Activated CD4-positive, alpha-beta T cell treated with anti-CD3 and anti-CD28 coated beads for 24 hours (primary cell): ENCODE measurements around the gene PHKG1.
"Not testable (repeated sequence)": the region's sequence is repeated elsewhere in the genome, so short reads cannot be mapped to it uniquely, and the experiment has no call there.

Experiments used
- DNase-seq, 2 donors: peaks; one replicate each; pipeline ENCODE4 v3.0.0-alpha.2; 2020; ENCODE audit warnings: low read depth in 2 of 2

PHKG1 gene

DNA sequence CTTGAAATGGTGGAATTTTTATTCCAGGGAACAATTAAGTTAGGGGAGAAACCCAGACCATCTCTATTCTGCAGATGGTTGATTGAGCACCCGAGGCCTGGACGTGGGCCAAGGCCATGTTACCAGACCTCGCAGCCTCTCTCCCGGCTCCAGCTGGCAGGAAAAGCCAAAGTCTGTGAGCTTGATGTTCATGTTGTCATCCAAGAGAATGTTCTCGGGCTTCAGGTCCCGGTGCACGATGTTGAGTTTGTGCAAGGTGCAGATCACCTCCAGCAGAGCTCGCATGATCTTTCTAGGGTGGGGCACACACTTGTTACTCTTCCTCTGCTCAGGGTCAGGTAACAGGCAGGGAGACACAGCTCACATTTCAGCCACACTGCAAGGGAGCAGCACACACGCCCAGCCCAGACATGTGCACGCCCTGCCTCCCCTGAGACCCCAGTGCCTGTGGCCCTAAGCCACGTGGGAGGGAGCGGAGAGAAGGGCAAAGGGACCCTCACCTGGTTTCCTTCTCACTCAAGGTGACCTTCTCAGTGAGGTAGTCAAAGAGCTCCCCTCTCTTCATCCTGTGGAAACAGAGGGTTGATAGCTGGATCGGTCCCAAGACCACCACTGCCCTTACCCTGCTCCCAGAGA lies 9.5 kb downstream of the PHKG1 start:
- DNase-seq: no peak

DNA sequence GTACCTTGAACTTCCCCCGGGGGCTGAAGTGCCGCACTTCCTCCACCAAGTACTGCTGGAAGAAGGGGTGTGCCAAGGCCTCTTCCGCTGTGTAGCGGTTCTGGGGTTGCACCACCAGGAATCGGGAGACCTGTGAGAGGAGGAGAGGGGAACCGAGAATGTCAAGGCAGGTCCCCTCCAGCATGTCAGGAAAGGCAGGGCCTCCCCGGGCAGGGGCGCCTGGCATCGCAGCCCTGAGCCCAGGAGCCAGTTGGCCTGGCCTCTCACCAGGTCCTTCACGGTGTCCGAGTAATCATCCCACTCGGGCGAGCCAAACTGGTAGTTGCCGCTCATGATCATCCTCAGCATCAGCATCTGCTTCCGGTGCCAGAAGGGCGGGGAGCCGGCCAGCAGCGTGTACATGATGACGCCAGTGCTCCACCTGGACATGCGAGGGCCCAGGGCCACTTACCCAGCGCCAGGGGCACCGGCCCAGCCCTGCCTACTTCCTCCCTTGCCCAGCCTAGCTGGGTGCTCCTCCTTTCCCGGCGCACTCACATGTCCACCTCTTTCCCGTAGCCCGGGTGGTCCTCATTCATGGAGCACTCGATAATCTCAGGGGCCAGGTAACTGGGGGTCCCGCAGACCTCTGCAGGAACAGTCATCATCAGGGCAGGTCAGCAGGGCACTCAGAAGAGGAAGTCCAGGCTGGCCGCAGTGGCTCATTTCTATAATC lies 11.0 kb downstream of the PHKG1 start:
- no peak for DNase-seq

DNA sequence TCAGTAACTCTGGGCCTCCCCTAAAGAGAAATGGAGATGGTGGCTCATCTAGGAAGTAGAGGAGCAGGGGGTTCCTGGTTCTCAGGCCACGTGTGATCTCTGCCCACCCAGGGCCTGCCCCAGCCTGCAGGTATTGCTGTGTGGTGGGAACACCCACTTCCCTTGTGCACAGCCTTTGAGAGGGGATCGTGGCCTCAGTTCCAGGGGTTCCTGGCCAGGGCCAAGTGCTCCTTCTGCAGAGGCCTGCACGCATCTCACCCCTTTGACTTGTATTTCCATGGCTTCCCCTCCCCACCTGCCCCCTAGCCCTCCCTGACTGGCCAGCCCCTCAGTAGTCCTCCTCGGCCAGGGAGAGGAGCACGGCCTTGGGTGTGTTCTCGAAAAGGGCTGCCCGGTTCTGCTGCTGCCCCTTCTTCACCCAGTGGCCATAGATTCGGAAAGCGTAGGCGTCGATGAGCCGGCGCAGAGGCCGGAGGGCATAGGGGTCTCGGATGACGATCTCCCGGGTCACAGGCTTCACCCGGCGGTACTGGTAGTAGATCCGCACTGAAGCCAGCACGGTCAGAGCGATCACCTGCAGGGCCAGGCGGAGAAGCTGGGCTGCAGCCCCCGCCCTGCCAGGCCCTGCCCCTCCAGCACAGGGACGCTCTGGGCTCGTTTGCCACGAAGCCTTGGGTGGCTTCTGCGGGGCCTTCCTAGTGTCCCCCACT lies 11.9 kb downstream of the PHKG1 start:
- not testable (repeated sequence) for DNase-seq

DNA sequence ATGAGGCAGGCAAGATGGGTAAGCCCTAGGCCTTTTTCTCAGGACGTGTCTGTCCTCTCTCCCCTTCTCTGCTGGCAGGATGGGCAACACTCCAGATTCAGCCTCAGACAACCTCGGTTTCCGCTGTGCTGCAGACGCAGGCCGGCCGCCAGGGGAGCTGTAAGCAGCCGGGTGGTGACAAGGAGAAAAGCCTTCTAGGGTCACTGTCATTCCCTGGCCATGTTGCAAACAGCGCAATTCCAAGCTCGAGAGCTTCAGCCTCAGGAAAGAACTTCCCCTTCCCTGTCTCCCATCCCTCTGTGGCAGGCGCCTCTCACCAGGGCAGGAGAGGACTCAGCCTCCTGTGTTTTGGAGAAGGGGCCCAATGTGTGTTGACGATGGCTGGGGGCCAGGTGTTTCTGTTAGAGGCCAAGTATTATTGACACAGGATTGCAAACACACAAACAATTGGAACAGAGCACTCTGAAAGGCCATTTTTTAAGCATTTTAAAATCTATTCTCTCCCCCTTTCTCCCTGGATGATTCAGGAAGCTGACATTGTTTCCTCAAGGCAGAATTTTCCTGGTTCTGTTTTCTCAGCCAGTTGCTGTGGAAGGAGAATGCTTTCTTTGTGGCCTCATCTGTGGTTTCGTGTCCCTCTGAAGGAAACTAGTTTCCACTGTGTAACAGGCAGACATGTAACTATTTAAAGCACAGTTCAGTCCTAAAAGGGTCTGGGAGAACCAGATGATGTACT lies 13.1 kb downstream of the PHKG1 start:
- no peak for DNase-seq

DNA sequence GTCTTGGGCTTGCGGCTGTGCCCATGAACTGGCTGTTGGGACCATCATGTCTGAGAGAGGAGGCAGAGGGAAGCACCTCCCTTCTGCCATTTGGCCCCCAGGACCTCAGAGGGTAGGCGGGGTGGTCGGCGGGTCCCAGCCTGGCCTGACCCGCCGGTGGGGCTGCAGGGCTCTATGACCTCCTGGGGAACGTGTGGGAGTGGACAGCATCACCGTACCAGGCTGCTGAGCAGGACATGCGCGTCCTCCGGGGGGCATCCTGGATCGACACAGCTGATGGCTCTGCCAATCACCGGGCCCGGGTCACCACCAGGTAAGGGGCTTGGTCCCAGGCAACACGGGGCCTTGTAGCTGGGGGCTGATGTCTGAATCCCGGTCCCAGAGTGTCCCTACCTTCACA lies 14.6 kb downstream of the PHKG1 start:
- no peak for DNase-seq

DNA sequence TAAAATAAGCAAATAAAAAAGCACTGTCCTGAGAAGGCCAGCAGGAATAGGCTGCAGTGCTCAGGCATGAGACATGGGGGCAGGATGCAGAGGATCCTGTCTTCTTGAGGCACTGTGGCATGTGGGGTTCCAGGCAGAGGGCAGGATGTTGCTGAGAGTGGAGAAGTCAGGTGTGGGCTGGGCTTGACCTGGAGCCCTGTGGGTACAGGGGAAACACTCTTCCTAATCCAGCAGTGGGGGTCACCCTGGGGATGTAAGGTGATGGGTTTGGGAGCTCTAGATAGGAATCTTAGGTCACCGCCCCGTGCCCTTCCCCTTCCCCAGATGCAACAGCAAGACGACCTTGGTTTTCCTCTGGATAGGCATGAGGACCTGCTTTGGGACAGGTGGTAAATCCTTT lies 15.1 kb downstream of the PHKG1 start:
- no peak for DNase-seq

DNA sequence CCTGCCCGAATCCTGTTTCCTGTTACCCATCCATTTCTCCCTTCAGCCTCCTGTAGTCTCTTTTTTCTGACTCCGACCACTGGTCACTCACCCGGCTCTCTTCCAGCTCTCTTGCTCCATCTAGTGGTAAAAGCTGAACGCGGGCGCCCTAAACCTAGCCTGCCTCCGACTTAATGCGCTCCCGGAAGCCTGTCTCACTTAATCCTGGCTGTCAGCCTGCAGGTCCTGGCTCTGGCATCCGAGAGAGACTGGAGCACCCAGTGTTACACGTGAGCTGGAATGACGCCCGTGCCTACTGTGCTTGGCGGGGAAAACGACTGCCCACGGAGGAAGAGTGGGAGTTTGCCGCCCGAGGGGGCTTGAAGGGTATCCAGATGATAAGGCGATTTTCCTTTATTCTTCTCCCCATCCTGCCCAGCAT lies 18.4 kb downstream of the PHKG1 start:
- DNase-seq: peak; percentile 51 to 55

DNA sequence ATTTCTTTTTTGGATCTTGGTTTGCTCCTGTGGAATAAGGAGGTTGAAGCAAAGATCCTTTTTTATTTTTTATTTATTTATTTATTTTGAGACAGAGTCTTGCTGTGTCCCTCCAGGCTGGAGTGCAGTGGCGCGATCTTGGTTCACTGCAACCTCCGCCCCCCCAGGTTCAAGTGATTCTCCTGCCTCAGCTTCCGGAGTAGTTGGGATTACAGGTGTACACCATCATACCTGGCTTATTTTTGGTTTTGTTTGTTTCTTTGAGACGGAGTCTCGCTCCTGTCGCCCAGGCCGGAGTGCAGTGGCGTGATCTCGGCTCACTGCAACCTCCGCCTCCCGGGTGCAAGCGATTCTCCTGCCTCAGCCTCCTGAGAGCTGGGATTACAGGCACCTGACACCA lies 26.4 kb downstream of the PHKG1 start:
- not testable (repeated sequence) for DNase-seq

DNA sequence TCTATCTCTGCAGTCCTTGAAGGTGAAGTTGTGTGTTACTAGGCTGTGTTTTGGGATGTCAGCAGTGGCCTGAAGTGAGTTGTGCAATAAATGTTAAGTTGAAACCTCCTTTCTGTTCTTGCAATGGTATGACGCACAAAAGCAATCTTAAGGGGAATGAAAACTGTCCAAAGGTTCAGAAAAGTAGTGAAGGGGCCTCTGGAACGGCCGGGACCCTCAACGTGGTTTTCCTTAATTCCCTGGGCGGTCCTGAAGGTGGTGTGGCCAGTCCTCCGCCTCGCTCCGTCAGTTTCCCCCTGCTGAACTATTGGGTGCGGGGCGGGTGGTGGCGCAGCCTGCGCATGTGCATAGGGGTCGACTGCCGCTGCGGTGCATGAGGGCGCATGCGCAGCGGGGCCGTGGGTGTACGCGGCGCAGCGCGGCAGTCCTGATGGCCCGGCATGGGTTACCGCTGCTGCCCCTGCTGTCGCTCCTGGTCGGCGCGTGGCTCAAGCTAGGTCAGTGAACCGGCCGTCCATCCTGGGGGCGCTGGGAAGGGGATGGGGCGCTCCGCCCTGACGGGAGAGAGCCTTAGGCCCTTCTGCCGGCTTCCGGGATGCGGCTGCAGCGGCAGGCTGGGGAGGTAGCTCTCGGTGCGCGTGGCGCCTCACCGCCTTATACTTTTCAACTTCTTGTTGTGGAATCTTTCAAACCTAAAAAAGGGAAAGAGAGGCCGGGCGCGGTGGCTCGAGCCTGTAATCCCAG lies 28.7 kb downstream of the PHKG1 start, which contains the start of gene SUMF2:
TSS of gene SUMF2 (plus strand) at position 405 of the 744 bp plus-strand sequence. CDS start at position 431, 26 bp downstream.
- peak; percentile 83 for DNase-seq

DNA sequence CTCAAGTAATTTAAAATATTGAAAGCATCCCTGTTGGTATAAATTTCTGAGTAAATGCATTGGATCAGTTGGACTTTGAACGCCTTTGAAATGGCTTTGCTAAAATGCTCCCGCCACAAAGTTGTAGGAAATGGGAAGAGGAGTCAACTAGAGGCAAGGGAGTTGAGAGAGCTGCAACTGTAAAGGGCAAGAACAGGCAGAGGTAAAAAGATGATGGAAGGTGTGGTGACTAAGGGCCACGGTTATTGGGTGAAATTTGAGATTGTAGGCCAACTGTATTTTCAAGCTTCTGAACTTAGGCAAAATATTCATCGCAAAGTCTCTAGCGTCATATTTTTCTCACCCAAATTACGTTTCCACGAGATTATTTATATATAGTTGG lies 29.3 kb downstream of the PHKG1 start:
- no peak for DNase-seq

DNA sequence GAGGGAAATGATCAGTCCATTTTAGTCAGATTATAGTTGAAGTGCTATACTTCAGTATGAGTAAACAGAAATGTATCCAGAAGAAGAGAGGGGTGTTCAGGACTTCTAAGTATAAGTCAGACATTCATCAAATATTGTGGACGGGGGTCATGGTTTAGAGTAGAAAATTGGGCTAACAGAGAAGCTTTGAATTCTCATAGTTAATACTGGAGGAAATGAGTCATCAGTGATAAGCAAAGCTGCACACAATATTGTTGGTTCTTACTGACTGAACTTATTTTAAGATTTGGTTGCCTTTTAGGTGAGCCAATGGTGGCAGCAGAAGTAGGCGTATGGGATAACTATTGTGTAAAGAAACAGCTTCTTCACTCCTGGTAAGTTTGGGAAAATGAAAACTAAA lies 30.4 kb downstream of the PHKG1 start:
- no peak for DNase-seq

DNA sequence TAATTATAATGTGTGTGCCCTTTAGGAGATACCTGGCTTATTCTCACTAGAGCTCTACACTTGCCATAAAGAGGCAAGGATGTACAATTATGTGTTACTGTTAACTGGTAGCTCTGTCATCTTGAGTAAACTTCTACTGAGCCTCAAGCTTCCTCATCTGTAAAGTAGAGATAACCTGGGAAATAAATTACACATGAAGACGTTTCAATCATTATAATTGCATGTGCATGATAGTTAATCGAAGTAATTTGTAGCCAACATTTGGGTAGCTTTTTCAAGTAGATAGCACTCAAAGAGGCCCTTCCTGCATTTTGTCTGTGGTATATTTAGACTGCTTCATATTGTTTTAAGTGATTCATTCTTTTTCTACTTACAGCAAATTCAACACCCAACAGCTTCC lies 38.8 kb downstream of the PHKG1 start:
- DNase-seq: no peak

DNA sequence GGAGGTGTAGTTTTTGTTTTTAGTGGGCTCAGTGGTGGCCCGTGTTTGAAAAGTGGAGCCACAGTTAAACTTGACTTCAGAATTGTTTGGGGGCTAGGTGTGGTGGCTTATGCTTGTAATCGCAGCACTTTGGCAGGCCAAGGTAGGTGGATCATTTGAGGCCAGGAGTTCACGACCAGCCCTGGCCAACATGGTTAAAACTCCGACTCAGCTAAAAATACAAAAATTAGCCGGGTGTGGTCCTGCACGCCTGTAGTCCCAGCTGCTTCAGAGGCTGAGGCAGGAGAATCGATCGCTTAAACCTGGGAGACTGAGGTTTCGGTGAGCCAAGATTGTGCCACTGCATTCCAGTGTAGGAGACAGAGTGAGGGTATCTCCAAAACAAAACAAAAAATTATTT lies 39.4 kb downstream of the PHKG1 start:
- DNase-seq: no peak

DNA sequence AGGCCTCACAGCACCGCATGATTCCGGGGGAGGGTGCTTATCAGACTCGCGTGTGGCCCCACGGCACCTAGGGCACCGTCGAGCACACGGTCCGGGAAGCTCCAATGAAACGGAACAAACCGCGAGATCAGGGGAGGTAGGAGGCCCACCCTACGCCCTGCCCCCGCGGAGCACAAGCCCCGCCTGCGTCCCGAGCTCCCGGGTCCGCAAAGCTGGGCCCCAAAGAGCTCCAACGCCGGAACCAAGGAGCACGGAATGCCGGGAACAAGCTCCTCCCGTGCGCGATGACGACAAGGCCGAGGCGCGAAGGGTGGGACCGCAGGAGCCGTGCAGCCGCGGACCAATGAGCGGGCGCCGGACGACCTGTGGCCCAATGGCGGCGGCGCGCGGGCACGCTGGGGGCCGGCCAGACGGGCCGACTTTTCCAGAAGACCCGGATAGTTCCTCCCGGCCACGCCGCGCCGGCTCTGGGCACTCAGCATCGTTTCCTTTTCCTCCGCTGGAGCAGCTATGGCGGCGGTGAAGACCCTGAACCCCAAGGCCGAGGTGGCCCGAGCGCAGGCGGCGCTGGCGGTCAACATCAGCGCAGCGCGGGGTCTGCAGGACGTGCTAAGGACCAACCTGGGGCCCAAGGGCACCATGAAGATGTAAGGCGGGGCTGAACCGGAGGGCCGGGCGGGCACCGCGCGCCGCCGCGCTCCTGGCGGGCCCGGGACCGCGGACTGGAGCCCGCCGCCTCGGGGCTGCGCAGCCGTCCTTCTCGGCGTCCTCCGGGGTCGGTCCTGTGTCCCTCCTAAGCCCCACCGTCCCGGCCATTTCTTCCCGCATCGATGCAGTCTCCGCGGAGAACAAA lies 41.2 kb downstream of the PHKG1 start, which contains the start of the genes CCT6A and PSPH:
TSS of gene CCT6A (plus strand) at position 427 of the 853 bp plus-strand sequence. CDS start at position 511, 84 bp downstream.
TSS of gene PSPH (minus strand) at position 106 of the 853 bp plus-strand sequence. CDS start 30,232 bp downstream, outside the sequence.
- peak; percentile 88 to 90 for DNase-seq

DNA sequence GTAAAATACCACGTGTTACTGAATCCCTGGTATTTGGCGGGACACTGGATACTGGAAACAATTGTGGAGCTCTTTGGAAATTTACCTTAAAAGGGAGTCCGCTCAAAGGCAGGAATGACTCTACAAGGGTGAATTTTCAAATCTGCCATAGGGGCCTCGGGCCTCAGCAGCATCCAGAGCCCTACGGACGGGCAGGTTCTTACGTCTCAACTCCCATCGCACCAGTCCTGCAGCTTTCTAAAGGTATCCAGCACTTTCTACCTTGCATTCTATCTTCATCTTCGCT lies 41.8 kb downstream of the PHKG1 start:
- DNase-seq: no peak

DNA sequence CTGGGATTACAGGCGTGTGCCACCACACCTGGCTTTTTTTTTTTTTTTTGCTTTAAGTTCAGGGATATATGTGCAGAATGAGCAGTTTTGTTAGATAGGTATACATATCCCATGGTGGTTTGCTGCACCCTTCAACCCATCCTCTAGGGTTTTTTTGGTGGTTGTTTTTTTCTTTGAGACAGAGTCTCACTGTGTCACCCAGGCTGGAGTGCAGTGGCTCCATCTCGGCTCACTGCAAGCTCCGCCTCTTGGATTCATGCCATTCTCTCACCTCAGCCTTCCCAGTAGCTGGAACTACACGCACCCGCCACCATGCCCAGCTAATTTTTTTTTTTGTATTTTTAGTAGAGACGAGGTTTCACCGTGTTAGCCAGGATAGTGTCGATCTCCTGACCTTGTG lies 44.0 kb downstream of the PHKG1 start:
- not testable (repeated sequence) for DNase-seq

DNA sequence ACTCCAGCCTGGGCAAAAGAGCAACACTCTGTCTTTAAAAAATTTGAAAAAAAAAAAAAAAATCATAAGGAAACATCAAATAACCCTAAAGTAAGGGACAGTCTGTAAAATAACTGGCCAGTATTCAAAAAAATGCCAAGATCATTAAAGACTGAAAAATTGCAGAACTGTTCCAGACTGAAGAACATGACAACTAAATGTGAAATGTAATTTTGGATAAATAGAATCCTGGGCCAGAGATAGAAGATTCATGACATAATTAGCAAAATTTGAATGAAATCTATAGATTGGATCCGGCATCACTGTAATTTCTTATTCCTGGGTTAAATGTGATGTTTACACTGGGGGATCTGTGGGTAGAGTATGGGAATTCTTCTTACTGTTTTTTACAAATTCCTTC lies 44.5 kb downstream of the PHKG1 start:
- no peak for DNase-seq

DNA sequence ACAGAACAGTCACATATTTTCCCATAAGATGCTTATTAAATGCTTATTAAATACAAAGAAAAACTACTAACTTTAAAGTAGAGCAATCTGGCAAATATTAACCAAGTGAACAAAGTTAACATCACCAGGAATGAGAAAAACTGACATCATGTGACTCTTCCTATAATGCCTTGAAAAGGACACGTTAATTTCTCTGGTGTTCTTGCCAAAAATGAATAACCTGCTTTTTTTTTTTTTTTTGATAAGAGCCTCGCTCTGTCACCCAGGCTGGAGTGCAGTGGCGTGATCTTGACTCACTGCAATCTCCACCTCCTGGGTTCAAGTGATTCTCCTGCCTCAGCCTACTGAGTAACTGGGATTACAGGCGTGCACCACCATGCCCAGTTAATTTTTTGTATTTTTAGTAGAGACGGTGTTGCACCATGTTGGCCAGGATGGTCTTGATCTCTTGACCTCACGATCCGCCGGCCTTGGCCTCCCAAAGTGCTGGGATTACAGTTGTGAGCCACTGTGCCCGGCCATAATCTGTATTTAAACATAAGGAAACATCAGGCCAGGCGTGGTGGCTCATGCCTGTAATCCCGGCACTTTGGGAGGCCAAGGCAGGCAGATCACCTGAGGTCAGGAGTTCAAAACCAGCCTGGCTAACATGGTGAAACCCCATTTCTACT lies 45.2 kb downstream of the PHKG1 start:
- not testable (repeated sequence) for DNase-seq

DNA sequence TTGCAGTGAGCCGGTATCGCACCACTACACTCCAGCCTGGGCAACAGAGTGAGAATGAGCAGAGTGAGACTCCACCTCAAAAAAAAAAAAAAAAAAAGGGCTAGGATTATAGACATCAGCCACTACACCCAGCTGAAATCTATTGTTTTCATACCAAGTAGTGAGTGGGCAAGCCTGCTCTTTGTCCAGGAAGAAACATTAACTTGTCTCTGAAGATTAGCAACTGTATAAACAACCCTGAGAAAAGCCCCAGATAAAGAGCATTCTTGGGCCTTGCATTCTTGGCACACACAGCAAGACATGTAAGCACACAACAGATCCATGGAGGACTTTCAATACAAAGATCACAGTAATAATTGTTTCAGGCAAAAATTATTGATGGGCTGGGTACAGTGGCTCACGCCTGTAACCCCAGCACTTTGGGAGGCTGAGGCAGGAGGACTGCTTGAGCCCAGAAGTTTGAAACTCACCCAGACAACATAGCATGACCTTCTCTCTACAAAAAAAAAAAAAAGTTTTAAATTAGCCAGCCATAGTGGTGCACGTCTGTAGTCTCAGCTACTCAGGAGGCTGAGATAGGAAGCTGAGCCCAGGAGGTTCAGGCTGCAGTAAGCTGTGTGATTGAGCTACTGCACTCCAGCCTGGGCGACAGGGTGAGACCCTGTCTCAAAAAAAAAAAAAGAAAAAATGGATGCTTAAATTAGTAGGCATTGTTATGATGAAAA lies 45.9 kb downstream of the PHKG1 start:
- DNase-seq: no peak
